ENCODE results near the gene ZNRF1. TPM values are rescaled to one million over a fixed set of nuclear protein-coding genes. Genes with fewer than 3 reads are reported as not detected.

Gene ZNRF1
- total and polyA plus RNA-seq, 2 of the 13 experiments (the other 11 are each of a cell fraction or from before 2014, with no cell fraction given): 43.9 to 58.7 TPM

DNA sequence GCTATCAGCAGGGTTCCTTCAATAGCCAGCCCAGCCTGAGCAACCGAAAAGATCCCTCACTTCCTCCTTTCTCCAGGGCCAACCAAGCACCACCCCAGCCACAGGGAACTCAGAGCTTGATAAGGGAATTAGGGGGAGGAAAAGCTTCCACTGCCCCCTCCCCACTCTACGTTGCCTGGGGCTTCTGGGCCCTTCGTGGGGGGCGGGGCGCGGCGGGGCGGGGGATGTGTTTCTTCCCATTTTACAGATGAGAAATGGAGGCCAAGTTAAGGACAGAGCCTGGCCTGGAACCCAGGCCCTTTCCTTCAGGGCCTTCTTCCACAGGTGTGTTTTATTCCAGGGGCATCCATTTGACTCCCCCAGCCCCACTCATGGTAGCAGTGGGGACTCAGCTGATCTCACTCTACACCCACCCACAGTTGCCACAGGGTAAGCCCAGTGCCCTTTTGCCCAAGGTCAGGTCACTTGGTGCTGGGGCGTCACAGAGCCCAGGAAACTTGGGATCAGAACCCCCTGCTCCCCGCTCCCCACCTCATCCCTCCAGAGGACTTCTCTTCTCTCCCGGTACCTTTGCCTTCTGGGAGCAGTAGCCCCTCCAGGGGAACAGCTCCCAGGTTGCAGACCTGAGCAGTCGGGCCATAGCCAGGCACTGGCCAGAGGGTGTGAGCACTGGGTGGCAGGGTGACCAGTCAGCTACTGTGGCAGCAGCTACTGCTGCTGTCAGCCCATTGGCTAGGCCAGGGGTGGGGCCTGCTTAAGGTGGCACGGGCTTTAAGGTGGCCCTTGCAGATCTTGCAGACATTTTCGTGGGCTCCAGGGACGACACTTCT lies 117.5 kb downstream of the ZNRF1 start, which contains the start of gene LDHD (continued):
- TF ChIP-seq CBX2 (IDR thresholded peaks at IDR 0.05; ENCODE audit: low read depth, low read length) (no peak), CBX2 (CRISPR knock-in tag; IDR thresholded peaks at IDR 0.05; ENCODE audit: low read depth) (no peak), ADNP (CRISPR knock-in tag; IDR thresholded peaks at IDR 0.05) (0 out of 2 replicates have a peak, but pooled peaks have one; percentile 11), HDAC2 (CRISPR knock-in tag; IDR thresholded peaks at IDR 0.05) (peak; percentile 77; the same call in 1 of the 2 replicates), KLF15 (CRISPR knock-in tag; IDR thresholded peaks at IDR 0.05; ENCODE audit: borderline replicate concordance) (peak; percentile 92; the same call in 1 of the 2 replicates), HNRNPL (IDR thresholded peaks at IDR 0.05; ENCODE audit: low read depth, low read length) (peak; percentile 98), IKZF4 (CRISPR knock-in tag; IDR thresholded peaks at IDR 0.05; ENCODE audit: borderline replicate concordance, low read depth, not compliant biosample characterization) (peak; percentile 33), NFYC (CRISPR knock-in tag; IDR thresholded peaks at IDR 0.05) (peak; percentile 84), ZNF572 (CRISPR knock-in tag; IDR thresholded peaks at IDR 0.05) (no peak)
- TF ChIP-seq, protein P1, sequence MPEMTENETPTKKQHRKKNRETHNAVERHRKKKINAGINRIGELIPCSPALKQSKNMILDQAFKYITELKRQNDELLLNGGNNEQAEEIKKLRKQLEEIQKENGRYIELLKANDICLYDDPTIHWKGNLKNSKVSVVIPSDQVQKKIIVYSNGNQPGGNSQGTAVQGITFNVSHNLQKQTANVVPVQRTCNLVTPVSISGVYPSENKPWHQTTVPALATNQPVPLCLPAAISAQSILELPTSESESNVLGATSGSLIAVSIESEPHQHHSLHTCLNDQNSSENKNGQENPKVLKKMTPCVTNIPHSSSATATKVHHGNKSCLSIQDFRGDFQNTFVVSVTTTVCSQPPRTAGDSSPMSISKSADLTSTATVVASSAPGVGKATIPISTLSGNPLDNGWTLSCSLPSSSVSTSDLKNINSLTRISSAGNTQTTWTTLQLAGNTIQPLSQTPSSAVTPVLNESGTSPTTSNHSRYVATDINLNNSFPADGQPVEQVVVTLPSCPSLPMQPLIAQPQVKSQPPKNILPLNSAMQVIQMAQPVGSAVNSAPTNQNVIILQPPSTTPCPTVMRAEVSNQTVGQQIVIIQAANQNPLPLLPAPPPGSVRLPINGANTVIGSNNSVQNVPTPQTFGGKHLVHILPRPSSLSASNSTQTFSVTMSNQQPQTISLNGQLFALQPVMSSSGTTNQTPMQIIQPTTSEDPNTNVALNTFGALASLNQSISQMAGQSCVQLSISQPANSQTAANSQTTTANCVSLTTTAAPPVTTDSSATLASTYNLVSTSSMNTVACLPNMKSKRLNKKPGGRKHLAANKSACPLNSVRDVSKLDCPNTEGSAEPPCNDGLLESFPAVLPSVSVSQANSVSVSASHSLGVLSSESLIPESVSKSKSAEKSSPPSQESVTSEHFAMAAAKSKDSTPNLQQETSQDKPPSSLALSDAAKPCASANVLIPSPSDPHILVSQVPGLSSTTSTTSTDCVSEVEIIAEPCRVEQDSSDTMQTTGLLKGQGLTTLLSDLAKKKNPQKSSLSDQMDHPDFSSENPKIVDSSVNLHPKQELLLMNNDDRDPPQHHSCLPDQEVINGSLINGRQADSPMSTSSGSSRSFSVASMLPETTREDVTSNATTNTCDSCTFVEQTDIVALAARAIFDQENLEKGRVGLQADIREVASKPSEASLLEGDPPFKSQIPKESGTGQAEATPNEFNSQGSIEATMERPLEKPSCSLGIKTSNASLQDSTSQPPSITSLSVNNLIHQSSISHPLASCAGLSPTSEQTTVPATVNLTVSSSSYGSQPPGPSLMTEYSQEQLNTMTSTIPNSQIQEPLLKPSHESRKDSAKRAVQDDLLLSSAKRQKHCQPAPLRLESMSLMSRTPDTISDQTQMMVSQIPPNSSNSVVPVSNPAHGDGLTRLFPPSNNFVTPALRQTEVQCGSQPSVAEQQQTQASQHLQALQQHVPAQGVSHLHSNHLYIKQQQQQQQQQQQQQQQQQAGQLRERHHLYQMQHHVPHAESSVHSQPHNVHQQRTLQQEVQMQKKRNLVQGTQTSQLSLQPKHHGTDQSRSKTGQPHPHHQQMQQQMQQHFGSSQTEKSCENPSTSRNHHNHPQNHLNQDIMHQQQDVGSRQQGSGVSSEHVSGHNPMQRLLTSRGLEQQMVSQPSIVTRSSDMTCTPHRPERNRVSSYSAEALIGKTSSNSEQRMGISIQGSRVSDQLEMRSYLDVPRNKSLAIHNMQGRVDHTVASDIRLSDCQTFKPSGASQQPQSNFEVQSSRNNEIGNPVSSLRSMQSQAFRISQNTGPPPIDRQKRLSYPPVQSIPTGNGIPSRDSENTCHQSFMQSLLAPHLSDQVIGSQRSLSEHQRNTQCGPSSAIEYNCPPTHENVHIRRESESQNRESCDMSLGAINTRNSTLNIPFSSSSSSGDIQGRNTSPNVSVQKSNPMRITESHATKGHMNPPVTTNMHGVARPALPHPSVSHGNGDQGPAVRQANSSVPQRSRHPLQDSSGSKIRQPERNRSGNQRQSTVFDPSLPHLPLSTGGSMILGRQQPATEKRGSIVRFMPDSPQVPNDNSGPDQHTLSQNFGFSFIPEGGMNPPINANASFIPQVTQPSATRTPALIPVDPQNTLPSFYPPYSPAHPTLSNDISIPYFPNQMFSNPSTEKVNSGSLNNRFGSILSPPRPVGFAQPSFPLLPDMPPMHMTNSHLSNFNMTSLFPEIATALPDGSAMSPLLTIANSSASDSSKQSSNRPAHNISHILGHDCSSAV (CRISPR knock-in tag; IDR thresholded peaks at IDR 0.05; ENCODE audit: borderline replicate concordance): no peak
- TF ChIP-seq, protein P2, sequence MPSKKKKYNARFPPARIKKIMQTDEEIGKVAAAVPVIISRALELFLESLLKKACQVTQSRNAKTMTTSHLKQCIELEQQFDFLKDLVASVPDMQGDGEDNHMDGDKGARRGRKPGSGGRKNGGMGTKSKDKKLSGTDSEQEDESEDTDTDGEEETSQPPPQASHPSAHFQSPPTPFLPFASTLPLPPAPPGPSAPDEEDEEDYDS (CRISPR knock-in tag; IDR thresholded peaks at IDR 0.05): peak; percentile 93
- TF ChIP-seq, protein P3, sequence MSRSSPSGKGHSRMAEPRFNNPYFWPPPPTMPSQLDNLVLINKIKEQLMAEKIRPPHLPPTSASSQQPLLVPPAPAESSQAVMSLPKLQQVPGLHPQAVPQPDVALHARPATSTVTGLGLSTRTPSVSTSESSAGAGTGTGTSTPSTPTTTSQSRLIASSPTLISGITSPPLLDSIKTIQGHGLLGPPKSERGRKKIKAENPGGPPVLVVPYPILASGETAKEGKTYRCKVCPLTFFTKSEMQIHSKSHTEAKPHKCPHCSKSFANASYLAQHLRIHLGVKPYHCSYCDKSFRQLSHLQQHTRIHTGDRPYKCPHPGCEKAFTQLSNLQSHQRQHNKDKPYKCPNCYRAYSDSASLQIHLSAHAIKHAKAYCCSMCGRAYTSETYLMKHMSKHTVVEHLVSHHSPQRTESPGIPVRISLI (CRISPR knock-in tag; IDR thresholded peaks at IDR 0.05; ENCODE audit: borderline replicate concordance): peak; percentile 15; the same call in 1 of the 2 replicates
- TF ChIP-seq, protein P4, sequence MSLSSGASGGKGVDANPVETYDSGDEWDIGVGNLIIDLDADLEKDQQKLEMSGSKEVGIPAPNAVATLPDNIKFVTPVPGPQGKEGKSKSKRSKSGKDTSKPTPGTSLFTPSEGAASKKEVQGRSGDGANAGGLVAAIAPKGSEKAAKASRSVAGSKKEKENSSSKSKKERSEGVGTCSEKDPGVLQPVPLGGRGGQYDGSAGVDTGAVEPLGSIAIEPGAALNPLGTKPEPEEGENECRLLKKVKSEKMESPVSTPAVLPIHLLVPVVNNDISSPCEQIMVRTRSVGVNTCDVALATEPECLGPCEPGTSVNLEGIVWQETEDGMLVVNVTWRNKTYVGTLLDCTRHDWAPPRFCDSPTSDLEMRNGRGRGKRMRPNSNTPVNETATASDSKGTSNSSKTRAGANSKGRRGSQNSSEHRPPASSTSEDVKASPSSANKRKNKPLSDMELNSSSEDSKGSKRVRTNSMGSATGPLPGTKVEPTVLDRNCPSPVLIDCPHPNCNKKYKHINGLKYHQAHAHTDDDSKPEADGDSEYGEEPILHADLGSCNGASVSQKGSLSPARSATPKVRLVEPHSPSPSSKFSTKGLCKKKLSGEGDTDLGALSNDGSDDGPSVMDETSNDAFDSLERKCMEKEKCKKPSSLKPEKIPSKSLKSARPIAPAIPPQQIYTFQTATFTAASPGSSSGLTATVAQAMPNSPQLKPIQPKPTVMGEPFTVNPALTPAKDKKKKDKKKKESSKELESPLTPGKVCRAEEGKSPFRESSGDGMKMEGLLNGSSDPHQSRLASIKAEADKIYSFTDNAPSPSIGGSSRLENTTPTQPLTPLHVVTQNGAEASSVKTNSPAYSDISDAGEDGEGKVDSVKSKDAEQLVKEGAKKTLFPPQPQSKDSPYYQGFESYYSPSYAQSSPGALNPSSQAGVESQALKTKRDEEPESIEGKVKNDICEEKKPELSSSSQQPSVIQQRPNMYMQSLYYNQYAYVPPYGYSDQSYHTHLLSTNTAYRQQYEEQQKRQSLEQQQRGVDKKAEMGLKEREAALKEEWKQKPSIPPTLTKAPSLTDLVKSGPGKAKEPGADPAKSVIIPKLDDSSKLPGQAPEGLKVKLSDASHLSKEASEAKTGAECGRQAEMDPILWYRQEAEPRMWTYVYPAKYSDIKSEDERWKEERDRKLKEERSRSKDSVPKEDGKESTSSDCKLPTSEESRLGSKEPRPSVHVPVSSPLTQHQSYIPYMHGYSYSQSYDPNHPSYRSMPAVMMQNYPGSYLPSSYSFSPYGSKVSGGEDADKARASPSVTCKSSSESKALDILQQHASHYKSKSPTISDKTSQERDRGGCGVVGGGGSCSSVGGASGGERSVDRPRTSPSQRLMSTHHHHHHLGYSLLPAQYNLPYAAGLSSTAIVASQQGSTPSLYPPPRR (CRISPR knock-in tag; IDR thresholded peaks at IDR 0.05; ENCODE audit: borderline replicate concordance): 0 out of 2 replicates have a peak, but pooled peaks have one; percentile 35

Measured in HepG2 (cell line).